HG03571 (cell line): ENCODE results near the gene RABGGTA.
"Not testable (repeated sequence)": the region's sequence is repeated elsewhere in the genome, so short reads cannot be mapped to it uniquely, and the experiment has no call there.

Source experiments
- ATAC-seq: cut with Tn5 transposase; IDR thresholded peaks from one replicate; pipeline ENCODE4 v1.9.1; 2021; ENCODE audit not compliant: unreplicated experiment

Gene RABGGTA

DNA sequence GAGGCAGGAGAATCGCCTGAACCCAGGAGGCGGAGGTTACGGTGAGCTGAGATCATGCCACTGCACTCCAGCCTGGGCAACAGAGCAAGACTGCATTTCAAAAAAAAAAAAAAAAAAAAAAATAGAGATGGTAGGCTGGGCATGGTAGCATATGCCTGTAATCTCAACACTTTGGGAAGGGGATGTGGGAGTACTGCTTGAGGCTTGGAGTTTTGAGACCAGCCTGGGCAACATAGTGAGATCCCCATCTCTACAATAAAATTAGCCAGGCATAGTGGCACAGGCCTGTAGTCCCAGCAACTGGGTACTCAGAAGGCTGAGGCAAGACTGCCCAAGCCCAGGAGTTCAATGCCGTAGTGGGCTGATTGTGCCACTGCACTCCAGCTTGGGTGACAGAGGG, 48.4 kb downstream of the RABGGTA start:
- not testable (repeated sequence) for ATAC-seq

DNA sequence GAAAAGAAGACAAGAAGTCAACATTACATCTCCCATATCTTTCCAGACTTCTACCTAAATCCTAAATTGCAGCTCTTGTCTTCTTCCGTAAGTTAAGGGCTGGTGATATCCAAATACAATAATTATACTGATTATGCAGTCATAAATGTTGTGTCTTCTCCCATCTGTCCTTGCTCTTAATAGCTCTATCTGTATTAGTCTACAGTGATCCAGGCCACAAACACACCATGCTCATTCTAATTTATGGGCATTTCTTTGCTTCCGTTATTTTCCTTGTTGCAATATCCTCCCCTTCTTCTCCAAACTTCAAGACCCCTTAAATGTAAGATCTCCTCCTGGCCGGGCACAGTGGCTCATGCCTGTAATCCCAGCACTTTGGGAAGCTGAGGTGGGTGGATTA, 51.9 kb downstream of the RABGGTA start:
- ATAC-seq: no peak

DNA sequence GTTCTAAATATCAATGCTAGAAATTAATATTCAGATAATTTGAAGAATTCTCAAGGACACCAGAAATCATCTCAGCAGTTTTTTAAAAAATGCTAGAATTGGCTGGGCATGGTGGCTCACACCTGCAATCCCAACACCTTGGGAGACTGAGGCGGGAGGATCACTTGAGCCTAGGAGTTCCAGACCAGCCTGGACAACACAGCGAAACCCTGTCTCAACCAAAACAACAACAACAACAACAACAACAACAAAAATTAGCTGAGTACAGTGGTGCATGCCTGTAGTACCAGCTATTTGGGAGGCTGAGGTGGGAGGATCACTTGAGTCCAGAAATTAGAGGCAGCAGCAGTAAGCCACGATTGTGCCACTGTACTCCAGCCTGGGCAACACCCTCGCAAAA, 52.3 kb downstream of the RABGGTA start:
- ATAC-seq: no peak

DNA sequence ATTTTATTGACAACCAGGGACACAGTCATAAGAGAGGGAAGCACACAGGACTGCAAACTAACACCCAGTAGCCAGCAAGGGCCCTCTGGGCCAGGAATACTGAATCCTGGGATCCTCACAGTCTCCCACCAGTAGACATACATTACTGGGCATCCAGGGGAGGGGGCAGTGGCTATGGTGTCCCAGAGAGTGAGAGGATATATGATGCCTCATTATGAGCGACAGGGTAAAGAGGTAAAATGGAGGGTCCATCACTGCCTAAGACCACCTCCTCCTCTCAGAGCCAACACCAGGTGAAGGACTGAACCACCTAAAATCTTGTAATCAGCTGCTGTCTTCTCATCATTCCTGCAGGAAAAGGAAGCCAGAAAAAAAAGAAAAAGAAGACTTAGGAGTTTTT, 54.5 kb downstream of the RABGGTA start:
- not testable (repeated sequence) for ATAC-seq

DNA sequence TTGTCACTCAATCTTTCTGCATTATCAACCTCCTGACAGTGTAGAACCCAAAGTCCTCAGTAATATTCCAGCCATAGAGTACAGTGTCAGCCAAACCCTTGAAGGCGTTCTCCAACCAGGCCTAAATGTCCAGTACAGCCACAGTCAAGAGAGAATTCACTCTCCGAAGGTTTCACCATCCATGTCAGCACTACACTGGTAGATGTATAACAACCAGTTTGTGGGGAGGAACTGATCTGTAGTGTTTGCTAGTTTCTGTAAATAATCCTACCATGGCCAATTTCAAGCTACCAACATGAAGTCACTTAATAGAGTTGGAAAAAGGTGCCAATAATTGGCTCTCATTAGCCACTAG, 55.1 kb downstream of the RABGGTA start:
- ATAC-seq: no peak
